Measurements from ENCODE around the gene SPRY2. TPM values are rescaled to one million over a fixed set of nuclear protein-coding genes. Genes with fewer than 3 reads are reported as not detected.

SPRY2 gene
- polyA plus RNA-seq, 1 experiment, result 15.2 TPM

DNA sequence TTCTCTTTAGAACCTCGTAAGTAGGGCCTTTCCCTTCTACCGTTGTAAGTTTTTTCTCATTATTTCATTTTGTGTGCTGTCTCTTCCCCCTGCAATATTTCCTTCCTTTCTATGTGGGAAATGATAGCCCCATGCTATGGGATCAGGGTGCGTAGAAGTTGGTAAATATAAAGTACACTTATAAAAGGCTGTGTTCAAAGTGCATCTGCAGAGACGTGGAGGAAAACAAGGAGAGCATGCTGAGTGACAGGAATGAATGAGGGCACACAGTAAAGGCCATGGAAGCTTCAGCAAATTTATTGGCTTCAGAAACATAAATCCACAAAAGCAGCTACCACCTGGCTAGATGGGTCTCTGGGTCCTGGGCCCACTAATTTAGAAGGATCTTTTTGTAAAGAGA lies 21.6 kb upstream of the SPRY2 start:
- Histone ChIP-seq H3K4me3 (ENCODE audit: low read depth, low read length) (no peak overlapping the region), H3K27ac (ENCODE audit: low read depth, low read length) (no peak overlapping the region), H3K9me3 (ENCODE audit: control insufficient read depth, insufficient read depth, low read length) (no peaks in the 10 kb centered on the region; the same call in 1 of the 2 replicates), H3K27me3 (ENCODE audit: control insufficient read depth, insufficient read depth, low read length) (no peaks in the 10 kb centered on the region)
- no peak for DNase-seq (ENCODE audit: low read depth, low spot score)
- ChIA-PET CTCF (interaction anchor here (0.7 to 3.3 kb wide), 6 partner anchors 12 to 684 kb away, joined by 3 to 17 read pairs (median 10); no protein-coding TSS in a partner anchor), POLR2A (no interaction called here)
- TF ChIP-seq, protein P1, sequence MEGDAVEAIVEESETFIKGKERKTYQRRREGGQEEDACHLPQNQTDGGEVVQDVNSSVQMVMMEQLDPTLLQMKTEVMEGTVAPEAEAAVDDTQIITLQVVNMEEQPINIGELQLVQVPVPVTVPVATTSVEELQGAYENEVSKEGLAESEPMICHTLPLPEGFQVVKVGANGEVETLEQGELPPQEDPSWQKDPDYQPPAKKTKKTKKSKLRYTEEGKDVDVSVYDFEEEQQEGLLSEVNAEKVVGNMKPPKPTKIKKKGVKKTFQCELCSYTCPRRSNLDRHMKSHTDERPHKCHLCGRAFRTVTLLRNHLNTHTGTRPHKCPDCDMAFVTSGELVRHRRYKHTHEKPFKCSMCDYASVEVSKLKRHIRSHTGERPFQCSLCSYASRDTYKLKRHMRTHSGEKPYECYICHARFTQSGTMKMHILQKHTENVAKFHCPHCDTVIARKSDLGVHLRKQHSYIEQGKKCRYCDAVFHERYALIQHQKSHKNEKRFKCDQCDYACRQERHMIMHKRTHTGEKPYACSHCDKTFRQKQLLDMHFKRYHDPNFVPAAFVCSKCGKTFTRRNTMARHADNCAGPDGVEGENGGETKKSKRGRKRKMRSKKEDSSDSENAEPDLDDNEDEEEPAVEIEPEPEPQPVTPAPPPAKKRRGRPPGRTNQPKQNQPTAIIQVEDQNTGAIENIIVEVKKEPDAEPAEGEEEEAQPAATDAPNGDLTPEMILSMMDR (IDR thresholded peaks at IDR 0.05; ENCODE audit: low read depth, low read length), result no peak

DNA sequence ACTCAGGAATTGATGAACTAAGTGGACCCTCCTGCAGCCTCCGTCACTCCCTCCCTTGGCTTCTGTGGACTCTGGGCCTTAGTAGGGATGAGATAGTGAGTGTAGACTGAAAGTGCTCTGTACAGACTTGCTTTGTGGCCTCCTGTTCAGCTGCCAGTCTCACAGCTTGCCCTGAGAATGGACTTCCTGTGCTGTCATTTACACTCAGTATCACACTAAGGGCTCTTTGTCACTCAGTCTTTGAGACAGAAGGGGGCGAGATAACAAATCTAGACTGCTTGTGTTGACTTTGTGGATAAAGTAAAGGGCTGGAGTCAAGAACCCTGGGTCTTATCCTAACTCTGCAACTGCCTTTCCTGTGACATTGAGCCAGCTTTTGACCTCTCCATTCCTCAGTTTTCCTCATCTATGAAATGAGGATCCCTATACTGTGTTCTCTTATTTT lies 21.0 kb upstream of the SPRY2 start:
- Histone ChIP-seq H3K27me3 (ENCODE audit: control insufficient read depth, insufficient read depth, low read length) (no peaks in the 10 kb centered on the region), H3K4me3 (ENCODE audit: low read depth, low read length) (no peak overlapping the region), H3K27ac (ENCODE audit: low read depth, low read length) (no peak overlapping the region), H3K9me3 (ENCODE audit: control insufficient read depth, insufficient read depth, low read length) (no peaks in the 10 kb centered on the region; the same call in 1 of the 2 replicates)
- ChIA-PET CTCF (interaction anchor here (2.9 to 3.3 kb wide), 2 partner anchors 19 to 683 kb away, joined by 14 to 17 read pairs; no protein-coding TSS in a partner anchor), POLR2A (no interaction called here)
- DNase-seq (ENCODE audit: low read depth, low spot score), result no peak
- TF ChIP-seq, protein P1 (IDR thresholded peaks at IDR 0.05; ENCODE audit: low read depth, low read length), result no peak

DNA sequence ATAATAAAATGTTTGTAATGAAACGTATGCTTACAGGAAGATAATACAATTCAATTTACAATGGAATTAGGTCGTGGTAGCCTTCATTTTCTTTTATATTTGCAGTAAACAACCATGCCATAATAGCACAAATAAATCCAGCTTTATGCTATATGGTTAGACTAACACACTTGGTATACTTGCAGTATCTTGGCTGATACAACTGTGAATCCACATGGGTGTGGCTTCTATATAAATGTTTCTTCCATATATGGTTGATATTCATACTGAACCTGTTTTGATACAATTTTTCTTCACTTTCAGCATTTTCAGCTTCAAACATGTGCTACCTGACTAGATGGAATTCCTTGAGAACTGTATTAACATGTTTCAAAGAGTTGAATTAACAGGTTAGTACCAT lies 20.4 kb upstream of the SPRY2 start:
- TF ChIP-seq, protein P1 (IDR thresholded peaks at IDR 0.05; ENCODE audit: low read depth, low read length), result no peak
- POLR2A ChIA-PET, result no interaction called here
- no peak for DNase-seq (ENCODE audit: low read depth, low spot score)
- Histone ChIP-seq H3K27me3 (ENCODE audit: control insufficient read depth, insufficient read depth, low read length) (no peaks in the 10 kb centered on the region), H3K9me3 (ENCODE audit: control insufficient read depth, insufficient read depth, low read length) (no peaks in the 10 kb centered on the region; the same call in 1 of the 2 replicates), H3K4me3 (ENCODE audit: low read depth, low read length) (no peak overlapping the region), H3K27ac (ENCODE audit: low read depth, low read length) (no peak overlapping the region)
- CTCF ChIA-PET, result interaction anchor here (2.9 to 3.3 kb wide), 2 partner anchors 18 to 682 kb away, joined by 14 to 17 read pairs; no protein-coding TSS in a partner anchor

DNA sequence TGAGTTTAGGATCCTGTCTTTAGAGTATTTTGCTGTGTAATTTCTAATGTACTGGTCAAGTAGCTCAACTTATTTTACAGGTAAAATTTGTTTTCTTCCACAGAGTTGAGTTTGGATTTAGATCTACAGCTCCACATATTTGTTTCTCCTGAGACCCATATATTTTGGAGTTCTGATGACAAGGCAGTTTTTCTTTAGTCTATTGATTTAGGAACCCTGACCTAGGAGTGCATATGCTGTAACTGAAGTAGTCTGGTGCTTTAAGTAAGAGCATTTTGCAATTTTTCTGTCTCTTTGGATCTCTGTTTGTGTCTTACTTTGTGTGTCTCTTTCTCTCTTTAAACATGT lies 19.5 kb upstream of the SPRY2 start:
- ChIA-PET CTCF (interaction anchor here (0.6 to 3.3 kb wide), 8 partner anchors 9 to 936 kb away, joined by 3 to 35 read pairs (median 8); partner anchors contain the start of gene SPRY2), POLR2A (interaction anchor here (0.8 to 1.0 kb wide), 2 partner anchors 19 to 879 kb away, joined by 3 to 5 read pairs; partner anchors contain the start of genes NDFIP2 and SPRY2)
- no peaks in the 10 kb centered on the region; the same call in 1 of the 2 replicates for H3K9me3 ChIP-seq (ENCODE audit: control insufficient read depth, insufficient read depth, low read length)
- DNase-seq (ENCODE audit: low read depth, low spot score), result no peak
- H3K4me3 ChIP-seq (ENCODE audit: low read depth, low read length), result no peak overlapping the region
- TF ChIP-seq, protein P1 (IDR thresholded peaks at IDR 0.05; ENCODE audit: low read depth, low read length), result no peak
- H3K27ac ChIP-seq (ENCODE audit: low read depth, low read length), result no peak overlapping the region
- H3K27me3 ChIP-seq (ENCODE audit: control insufficient read depth, insufficient read depth, low read length), result no peaks in the 10 kb centered on the region

DNA sequence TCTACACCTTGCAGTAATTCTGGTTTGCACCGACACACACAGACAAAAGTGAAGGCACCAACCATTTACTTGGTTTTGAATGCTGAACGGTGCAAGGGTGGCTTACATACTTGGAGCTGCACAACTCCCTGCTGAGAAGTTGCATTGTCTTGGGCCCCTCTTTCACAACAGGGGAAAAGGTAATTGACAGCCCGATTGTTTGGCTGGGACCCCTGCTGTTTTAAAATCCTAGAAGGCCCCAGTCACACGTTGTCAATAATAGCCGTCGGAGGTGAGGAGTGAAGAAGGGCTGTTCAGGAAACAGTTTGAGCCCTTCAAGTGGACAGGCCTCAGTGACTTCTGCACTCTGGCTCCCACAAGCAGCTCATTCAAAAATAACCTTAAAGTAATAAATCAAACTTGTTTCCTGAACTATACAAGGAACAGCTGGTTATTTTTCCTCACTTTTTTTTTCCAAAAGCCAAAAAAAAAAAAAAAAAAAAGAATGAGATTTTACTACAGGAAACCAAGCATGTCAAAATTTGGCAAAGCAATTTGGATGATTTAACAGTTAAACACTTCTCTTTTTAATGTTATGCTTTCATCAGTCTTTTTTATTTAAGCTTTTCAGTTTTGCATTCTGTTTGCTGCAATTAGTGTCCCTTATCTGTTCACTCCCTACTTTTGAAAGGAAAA lies 19.0 kb upstream of the SPRY2 start:
- H3K4me3 ChIP-seq (ENCODE audit: low read depth, low read length), result no peak overlapping the region
- ChIA-PET POLR2A (interaction anchor here (0.8 to 1.2 kb wide), 3 partner anchors 19 to 879 kb away, joined by 3 to 5 read pairs (median 3); partner anchors contain the start of genes NDFIP2 and SPRY2), CTCF (interaction anchor here (0.6 to 3.3 kb wide), 10 partner anchors 10 to 936 kb away, joined by 3 to 35 read pairs (median 8); partner anchors contain the start of gene SPRY2)
- TF ChIP-seq, protein P1 (IDR thresholded peaks at IDR 0.05; ENCODE audit: low read depth, low read length), result no peak
- no peak for DNase-seq (ENCODE audit: low read depth, low spot score)
- H3K27me3 ChIP-seq (ENCODE audit: control insufficient read depth, insufficient read depth, low read length), result no peaks in the 10 kb centered on the region
- H3K9me3 ChIP-seq (ENCODE audit: control insufficient read depth, insufficient read depth, low read length), result no peaks in the 10 kb centered on the region; the same call in 1 of the 2 replicates
- no peak overlapping the region for H3K27ac ChIP-seq (ENCODE audit: low read depth, low read length)
